ENCODE measurements around the gene TRAPPC12. TPM values are rescaled to one million over a fixed set of nuclear protein-coding genes. Genes with fewer than 3 reads are reported as not detected.

Gene TRAPPC12
- total and polyA plus RNA-seq, 4 donors: 47.6 to 163 (median 104) TPM

GRCh38 chr2:3481011-3481400, 101.5 kb downstream of the TRAPPC12 start:
- WGBS, 2 donors: 81 to 87% methylated on average over 5 of the region's 5 CpGs
- no peak for DNase-seq
- H3K4me1 ChIP-seq (ENCODE audit: control insufficient read depth in 1 of 2, insufficient read depth in 2 of 2, low read length in 2 of 2): no peaks in the 10 kb centered on the region
- no peak overlapping the region for H3K27ac ChIP-seq (ENCODE audit: low read depth in 1 of 2, low read length in 2 of 2)
- intact Hi-C loops (cut with DNase I): no loop called here
- no peaks in the 10 kb centered on the region for H3K27me3 ChIP-seq (ENCODE audit: control insufficient read depth in 1 of 2, insufficient read depth in 2 of 2, low read length in 1 of 2)
- H3K36me3 ChIP-seq (ENCODE audit: control insufficient read depth in 1 of 2, insufficient read depth in 2 of 2, low read length in 1 of 2): peaks cover 0 to 4% of the 10 kb centered on the region in 2 donors
- no peaks in the 10 kb centered on the region for H3K9me3 ChIP-seq (ENCODE audit: control insufficient read depth, low read length)
- no peak overlapping the region for H3K4me3 ChIP-seq (ENCODE audit: low read length in 2 of 2)
- no peak for ATAC-seq (ENCODE audit: low FRiP score)

GRCh38 chr2:3481736-3482362, 102.4 kb downstream of the TRAPPC12 start:
- H3K27ac ChIP-seq (ENCODE audit: low read depth in 1 of 2, low read length in 2 of 2): no peak overlapping the region
- DNase-seq (peak in 1 of 2 donors; percentile 69), ATAC-seq (ENCODE audit: low FRiP score) (no peak)
- intact Hi-C loops (cut with DNase I): no loop called here
- H3K4me3 ChIP-seq (ENCODE audit: low read length in 2 of 2): no peak overlapping the region
- H3K27me3 ChIP-seq (ENCODE audit: control insufficient read depth in 1 of 2, insufficient read depth in 2 of 2, low read length in 1 of 2): no peaks in the 10 kb centered on the region
- H3K9me3 ChIP-seq (ENCODE audit: control insufficient read depth, low read length): no peaks in the 10 kb centered on the region
- no peaks in the 10 kb centered on the region for H3K4me1 ChIP-seq (ENCODE audit: control insufficient read depth in 1 of 2, insufficient read depth in 2 of 2, low read length in 2 of 2)
- H3K36me3 ChIP-seq (ENCODE audit: control insufficient read depth in 1 of 2, insufficient read depth in 2 of 2, low read length in 1 of 2): peaks cover 0 to 4% of the 10 kb centered on the region in 2 donors
- 93 to 94% methylated on average over 20 of the region's 20 CpGs for WGBS, 2 donors

GRCh38 chr2:3482363-3482821, 102.9 kb downstream of the TRAPPC12 start:
- ATAC-seq (ENCODE audit: low FRiP score): no peak
- no peaks in the 10 kb centered on the region for H3K27me3 ChIP-seq (ENCODE audit: control insufficient read depth in 1 of 2, insufficient read depth in 2 of 2, low read length in 1 of 2)
- WGBS, 2 donors: 94 to 96% methylated on average over 20 of the region's 20 CpGs
- no peak overlapping the region for H3K27ac ChIP-seq (ENCODE audit: low read depth in 1 of 2, low read length in 2 of 2)
- DNase-seq: peak in 1 of 2 donors; percentile 37
- H3K36me3 ChIP-seq (ENCODE audit: control insufficient read depth in 1 of 2, insufficient read depth in 2 of 2, low read length in 1 of 2): peaks cover 0 to 4% of the 10 kb centered on the region in 2 donors
- H3K9me3 ChIP-seq (ENCODE audit: control insufficient read depth, low read length): no peaks in the 10 kb centered on the region
- H3K4me1 ChIP-seq (ENCODE audit: control insufficient read depth in 1 of 2, insufficient read depth in 2 of 2, low read length in 2 of 2): no peaks in the 10 kb centered on the region
- H3K4me3 ChIP-seq (ENCODE audit: low read length in 2 of 2): no peak overlapping the region
- intact Hi-C loops (cut with DNase I): no loop called here

- intact Hi-C loops (cut with DNase I): no loop called here
- peak; percentile 55 to 74 for DNase-seq
- peaks cover 0 to 2% of the 10 kb centered on the region in 2 donors for H3K36me3 ChIP-seq (ENCODE audit: control insufficient read depth in 1 of 2, insufficient read depth in 2 of 2, low read length in 1 of 2)
- H3K4me1 ChIP-seq (ENCODE audit: control insufficient read depth in 1 of 2, insufficient read depth in 2 of 2, low read length in 2 of 2): peaks cover 0 to 4% of the 10 kb centered on the region in 2 donors
- 74 to 78% methylated on average over 30 of the region's 30 CpGs for WGBS, 2 donors
- H3K27ac ChIP-seq (ENCODE audit: low read depth in 1 of 2, low read length in 2 of 2): no peak overlapping the region
- H3K27me3 ChIP-seq (ENCODE audit: control insufficient read depth in 1 of 2, insufficient read depth in 2 of 2, low read length in 1 of 2): no peaks in the 10 kb centered on the region
- H3K9me3 ChIP-seq (ENCODE audit: control insufficient read depth, low read length): no peaks in the 10 kb centered on the region
- no peak for ATAC-seq (ENCODE audit: low FRiP score)
- H3K4me3 ChIP-seq (ENCODE audit: low read length in 2 of 2): no peak overlapping the region
Observed at GRCh38 chr2:3483227-3483985, 103.9 kb downstream of the TRAPPC12 start.

GRCh38 chr2:3483986-3484960, 104.8 kb downstream of the TRAPPC12 start:
- WGBS, 2 donors: 95% methylated on average over 34 of the region's 34 CpGs
- H3K36me3 ChIP-seq (ENCODE audit: control insufficient read depth in 1 of 2, insufficient read depth in 2 of 2, low read length in 1 of 2): peaks cover 0 to 2% of the 10 kb centered on the region in 2 donors
- peak in 1 of 2 donors; percentile 65 for DNase-seq
- H3K27me3 ChIP-seq (ENCODE audit: control insufficient read depth in 1 of 2, insufficient read depth in 2 of 2, low read length in 1 of 2): no peaks in the 10 kb centered on the region
- no peak overlapping the region for H3K4me3 ChIP-seq (ENCODE audit: low read length in 2 of 2)
- intact Hi-C loops (cut with DNase I): no loop called here
- ATAC-seq (ENCODE audit: low FRiP score): no peak
- peaks cover 0 to 4% of the 10 kb centered on the region in 2 donors for H3K4me1 ChIP-seq (ENCODE audit: control insufficient read depth in 1 of 2, insufficient read depth in 2 of 2, low read length in 2 of 2)
- no peaks in the 10 kb centered on the region for H3K9me3 ChIP-seq (ENCODE audit: control insufficient read depth, low read length)
- no peak overlapping the region for H3K27ac ChIP-seq (ENCODE audit: low read depth in 1 of 2, low read length in 2 of 2)

- no peak for ATAC-seq (ENCODE audit: low FRiP score)
Observed at GRCh38 chr2:3485166-3485565, 105.7 kb downstream of the TRAPPC12 start.

GRCh38 chr2:3486047-3487027, 106.8 kb downstream of the TRAPPC12 start:
- WGBS, 2 donors: 95 to 96% methylated on average over 29 of the region's 29 CpGs
- Histone ChIP-seq H3K4me1 (ENCODE audit: control insufficient read depth in 1 of 2, insufficient read depth in 2 of 2, low read length in 2 of 2) (peaks cover 0 to 4% of the 10 kb centered on the region in 2 donors), H3K4me3 (ENCODE audit: low read length in 2 of 2) (no peak overlapping the region), H3K27me3 (ENCODE audit: control insufficient read depth in 1 of 2, insufficient read depth in 2 of 2, low read length in 1 of 2) (no peaks in the 10 kb centered on the region), H3K9me3 (ENCODE audit: control insufficient read depth, low read length) (no peaks in the 10 kb centered on the region), H3K36me3 (ENCODE audit: control insufficient read depth in 1 of 2, insufficient read depth in 2 of 2, low read length in 1 of 2) (no peaks in the 10 kb centered on the region), H3K27ac (ENCODE audit: low read depth in 1 of 2, low read length in 2 of 2) (peak overlapping the region in 1 of 2 donors; percentile 75)
- DNase-seq (peak; percentile 46 to 71), ATAC-seq (ENCODE audit: low FRiP score) (no peak)
- intact Hi-C loops (cut with DNase I): no loop called here

More at GRCh38 chr2:3485166-3485565, 105.7 kb downstream of the TRAPPC12 start:
- intact Hi-C loops (cut with DNase I): no loop called here
- DNase-seq: peak in 1 of 2 donors; percentile 43
- Histone ChIP-seq H3K27ac (ENCODE audit: low read depth in 1 of 2, low read length in 2 of 2) (no peak overlapping the region), H3K27me3 (ENCODE audit: control insufficient read depth in 1 of 2, insufficient read depth in 2 of 2, low read length in 1 of 2) (no peaks in the 10 kb centered on the region), H3K36me3 (ENCODE audit: control insufficient read depth in 1 of 2, insufficient read depth in 2 of 2, low read length in 1 of 2) (no peaks in the 10 kb centered on the region), H3K4me3 (ENCODE audit: low read length in 2 of 2) (no peak overlapping the region), H3K9me3 (ENCODE audit: control insufficient read depth, low read length) (no peaks in the 10 kb centered on the region), H3K4me1 (ENCODE audit: control insufficient read depth in 1 of 2, insufficient read depth in 2 of 2, low read length in 2 of 2) (peaks cover 0 to 4% of the 10 kb centered on the region in 2 donors)
- 96% methylated on average over 11 of the region's 11 CpGs for WGBS, 2 donors

Measured in aorta (tissue), 5 donors.